Adrenal gland (tissue), 12 donors: ENCODE data around the gene GBF1. TPM values are rescaled to one million over a fixed set of nuclear protein-coding genes. Genes with fewer than 3 reads are reported as not detected.

ENCODE experiments used
- DNase-seq, 7 donors: peaks; one replicate each; pipeline ENCODE4 v3.0.0-alpha.2; 2019 to 2020
- H3K27ac ChIP-seq, 5 donors: fragments of 200-600 bp; sonication (generic) in 4 of 5; 1 replicate in 3 of 5; 2 replicates in 2 of 5; pipeline versions ENCODE4 v1.5.1 to v1.8.0; 2016 to 2020; ENCODE audit warnings: mild to moderate bottlenecking in 1 of 5
- H3K27me3 ChIP-seq: fragments of 200-600 bp; 2 replicates; pipeline ENCODE4 v1.8.0; 2021
- H3K36me3 ChIP-seq, 2 donors: fragments of 200-600 bp; replicated peaks in 1 of 2; 1 replicate in 1 of 2; 2 replicates in 1 of 2; pipeline versions ENCODE4 v1.5.1 to v1.8.0; 2018 to 2022
- H3K4me1 ChIP-seq, 2 donors: fragments of 200-600 bp; replicated peaks in 1 of 2; 1 replicate in 1 of 2; 2 replicates in 1 of 2; pipeline versions ENCODE4 v1.5.1 to v1.8.0; 2018 to 2021
- H3K4me3 ChIP-seq, 4 donors: fragments of 200-600 bp; sonication (generic) in 3 of 4; one replicate each; pipeline ENCODE4 v1.5.1; 2016 to 2018
- H3K9me3 ChIP-seq, 3 donors: fragments of 200-600 bp; sonication (generic) in 1 of 3; replicated peaks in 1 of 3; 1 replicate in 2 of 3; 2 replicates in 1 of 3; pipeline versions ENCODE4 v1.5.1 to v1.8.0; 2016 to 2021
- CTCF ChIP-seq, 6 experiments: fragments of 450-650 bp in 4 of 6; fragments of 200-600 bp in 2 of 6; sonication (generic) in 1 of 6; IDR thresholded peaks; 1 replicate in 5 of 6; 2 replicates in 1 of 6; pipeline versions ENCODE4 v1.5.1 to v1.8.0; 2016 to 2021; ENCODE audit warnings: antibody characterized with exemption in 6 of 6, mild to moderate bottlenecking in 2 of 6, moderate library complexity in 1 of 6
- POLR2A ChIP-seq, 2 donors: fragments of 450-650 bp; IDR thresholded peaks; one replicate each; pipeline ENCODE4 v1.6.1; 2017; ENCODE audit warnings: antibody characterized with exemption in 2 of 2, mild to moderate bottlenecking in 2 of 2, moderate library complexity in 1 of 2
- WGBS, 4 donors: extraction: QIAGEN DNeasy Blood & Tissue Kit in 2 of 4; methylation state at CpG; one replicate each; pipeline versions ENCODE4 v1.1.5 to v1.1.7; 2013 to 2017; 5-methylcytosine and 5-hydroxymethylcytosine counted together
- intact Hi-C, 2 donors: fragments of 100-400 bp; cut with DNase I; formaldehyde crosslinking; loops; one replicate each; pipeline versions ENCODE4 v1.14.1 to v1.15.0; 2022 to 2023
- polyA plus RNA-seq, 3 donors: library from polyadenylated mRNA; stranded (reverse); fragments of 200-250 nt in 2 of 3; fragments of 350-450 nt in 1 of 3; fragmentation: Illumina TruSeq in 1 of 3; extraction: RNeasy Lipid Tissue Mini Kit (QIAGEN cat#74804) in 1 of 3; gene quantifications; one replicate each; pipeline ENCODE4 v1.2.3, GENCODE V29; 2013 to 2014
- total RNA-seq, 9 donors: library from RNA; depleted of rRNA in 4 of 9; stranded (reverse); fragments of >200 nt in 4 of 9; fragments of 120-200 nt in 1 of 9; fragmentation: NEBNext Ultra II Directional in 1 of 9; extraction: Animal tissue kit (Norgen Biotek cat#: 25700) in 1 of 9; gene quantifications; one replicate each; pipeline versions ENCODE4 v1.1.0 to v1.2.4, GENCODE V29; 2013 to 2023
- donor health status: healthy with polysubstance abuse.
- donor health status: Bipolar disorder and iron deficiency.
- donor health status: DM: yes; HTN: yes; CAD: no.
- donor health status: DM: no; HTN: no; CAD: no.
- donor health status: DM: no; HTN: no; CAD: no.
- donor health status: DM: yes; HTN: yes; CAD: no.

The GBF1 gene
- total and polyA plus RNA-seq, 12 donors: 16.4 to 46.1 (median 37.7) TPM

- Histone ChIP-seq H3K27me3 (no peaks in the 10 kb centered on the region), H3K9me3 (no peaks in the 10 kb centered on the region), H3K36me3 (no peaks in the 10 kb centered on the region), H3K4me1 (peaks cover 11 to 26% of the 10 kb centered on the region in 2 donors), H3K27ac (no peak overlapping the region), H3K4me3 (no peak overlapping the region)
- 66 to 70% (median 68%) methylated on average over 2 of the region's 2 CpGs for WGBS, 4 donors
- DNase-seq: no peak
- TF ChIP-seq CTCF (IDR thresholded peaks at IDR 0.05) (no peak), POLR2A (IDR thresholded peaks at IDR 0.05) (no peak)
- intact Hi-C loops: no loop called here
Observed at GRCh38 chr10:102283890-102284289, 38.6 kb downstream of the GBF1 start.

GRCh38 chr10:102284531-102284930, 39.2 kb downstream of the GBF1 start:
- intact Hi-C loops: no loop called here

GRCh38 chr10:102285133-102285532, 39.8 kb downstream of the GBF1 start:
- TF ChIP-seq POLR2A (IDR thresholded peaks at IDR 0.05) (no peak), CTCF (IDR thresholded peaks at IDR 0.05) (no peak)
- Histone ChIP-seq H3K36me3 (no peaks in the 10 kb centered on the region), H3K9me3 (no peaks in the 10 kb centered on the region), H3K27me3 (no peaks in the 10 kb centered on the region), H3K4me3 (no peak overlapping the region), H3K4me1 (peaks cover 5 to 16% of the 10 kb centered on the region in 2 donors), H3K27ac (no peak overlapping the region)
- intact Hi-C loops: no loop called here
- WGBS, 4 donors: 92 to 98% (median 97%) methylated on average over 2 of the region's 2 CpGs
- no peak for DNase-seq

More at GRCh38 chr10:102284531-102284930, 39.2 kb downstream of the GBF1 start:
- DNase-seq: no peak
- Histone ChIP-seq H3K4me1 (peaks cover 11 to 20% of the 10 kb centered on the region in 2 donors), H3K27ac (no peak overlapping the region), H3K4me3 (no peak overlapping the region), H3K27me3 (no peaks in the 10 kb centered on the region), H3K9me3 (no peaks in the 10 kb centered on the region), H3K36me3 (no peaks in the 10 kb centered on the region)
- no peak for TF ChIP-seq POLR2A (IDR thresholded peaks at IDR 0.05)
- TF ChIP-seq CTCF (IDR thresholded peaks at IDR 0.05): no peak
- 90 to 98% (median 93%) methylated on average over 2 of the region's 2 CpGs for whole genome bisulfite sequencing, 4 donors

GRCh38 chr10:102286216-102286615, 40.9 kb downstream of the GBF1 start:
- Histone ChIP-seq H3K36me3 (no peaks in the 10 kb centered on the region), H3K4me1 (peaks cover 2 to 12% of the 10 kb centered on the region in 2 donors), H3K9me3 (no peaks in the 10 kb centered on the region), H3K27me3 (no peaks in the 10 kb centered on the region), H3K4me3 (no peak overlapping the region), H3K27ac (no peak overlapping the region)
- TF ChIP-seq CTCF (IDR thresholded peaks at IDR 0.05) (no peak), POLR2A (IDR thresholded peaks at IDR 0.05) (no peak)
- intact Hi-C loops: no loop called here
- 31 to 55% (median 49%) methylated on average over 2 of the region's 2 CpGs for WGBS, 4 donors
- DNase-seq: no peak
